ENCODE measurements around the gene GRB7. TPM values are rescaled to one million over a fixed set of nuclear protein-coding genes. Genes with fewer than 3 reads are reported as not detected.
A peak's percentile ranks its signal among the peaks of the same experiment; 100 is the strongest.

Gene GRB7
- total and polyA plus RNA-seq, 10 of the 15 experiments (the other 5 are each of a cell fraction or from before 2014, with no cell fraction given), result 0.05 to 0.34 (median 0.19) TPM; not detected in 4

GRCh38 chr17:39739885-39740356 lies 2.2 kb downstream of the GRB7 start:
- Histone ChIP-seq H3K27me3 (replicated peaks in 1 of 2; ENCODE audit: control insufficient read depth in 2 of 2, insufficient read depth in 2 of 2, low read length in 1 of 2) (peaks cover 0 to 2% of the 10 kb centered on the region in 2 experiments; a peak in 2 of 4 replicates), H3K79me2 (ENCODE audit: control insufficient read depth, insufficient read depth, low read length) (no peaks in the 10 kb centered on the region), H4K20me1 (ENCODE audit: control insufficient read depth, insufficient read depth) (no peaks in the 10 kb centered on the region), H3K9ac (ENCODE audit: control insufficient read depth, insufficient read depth, low read length) (no peak overlapping the region), H3K4me2 (ENCODE audit: control insufficient read depth, insufficient read depth) (peak overlapping the region; percentile 45; the same call in 1 of the 2 replicates), H3K4me3 (no peak overlapping the region), H3K9me3 (replicated peaks; ENCODE audit: control insufficient read depth, insufficient read depth, low read length) (no peaks in the 10 kb centered on the region), H3K4me1 (ENCODE audit: control insufficient read depth, insufficient read depth, low read length) (peaks cover 10% of the 10 kb centered on the region), H3K36me3 (ENCODE audit: control insufficient read depth in 2 of 2, insufficient read depth in 2 of 2, low read length in 1 of 2) (no peaks in the 10 kb centered on the region), H2AFZ (ENCODE audit: control insufficient read depth, low read depth, low read length) (peak overlapping the region; percentile 52; the same call in 1 of the 2 replicates), H3K27ac (ENCODE audit: control insufficient read depth, insufficient read depth) (no peak overlapping the region)
- CTCF ChIA-PET, result interaction anchor here (0.6 to 1.0 kb wide), 4 partner anchors 9 to 116 kb away, joined by 3 to 7 read pairs (median 3); partner anchors contain the start of gene MIEN1
- no peak for DNase-seq (ENCODE audit: low read depth, low spot score)
- no TSS peak for BruUV-seq (replicated peaks)
- POLR2A ChIA-PET, result interaction anchor here (0.6 kb wide), 1 partner anchor 1449 kb away, joined by 5 read pairs; no protein-coding TSS in a partner anchor
- in situ Hi-C loops (cut with MboI), result no loop called here
- FAIRE-seq, result no peak
- TF ChIP-seq IKZF2 (IDR thresholded peaks at IDR 0.05), result no peak
- no peak for TF ChIP-seq ELK1 (IDR thresholded peaks at IDR 0.05; ENCODE audit: low read depth, low read length)
- TF ChIP-seq TBL1XR1 (IDR thresholded peaks at IDR 0.05; ENCODE audit: low read depth, low read length), result no peak
- TF ChIP-seq RELB (IDR thresholded peaks at IDR 0.05; ENCODE audit: low read depth), result no peak
- no peak for TF ChIP-seq MTA2 (IDR thresholded peaks at IDR 0.05; ENCODE audit: low read depth)
- TF ChIP-seq CHD4 (IDR thresholded peaks at IDR 0.05), result no peak
- TF ChIP-seq SRF (IDR thresholded peaks at IDR 0.05; ENCODE audit: low read depth in 2 of 2, low read length in 2 of 2), result no peak
- no peak for TF ChIP-seq SMC3 (IDR thresholded peaks at IDR 0.05; ENCODE audit: borderline replicate concordance, low read length)
- no peak for TF ChIP-seq NFYA (IDR thresholded peaks at IDR 0.05; ENCODE audit: borderline replicate concordance, low read depth, low read length)
- no peak for TF ChIP-seq RUNX3 (IDR thresholded peaks at IDR 0.05; ENCODE audit: low read length)
- SMC1A ChIA-PET (ENCODE audit: uncharacterized antibody, unreplicated experiment), result no interaction called here
- RAD21 ChIA-PET (ENCODE audit: unreplicated experiment), result interaction anchor here (1.0 kb wide), 1 partner anchor 10 kb away, joined by 4 read pairs; no protein-coding TSS in a partner anchor
- no peak for ATAC-seq
- WGBS (ENCODE audit: insufficient coverage, insufficient replicate concordance, low lambda C conversion rate, missing lambda C conversion rate), result 59% methylated on average over 9 of the region's 9 CpGs
- intact Hi-C loops (cut with micrococcal nuclease; ENCODE audit: unreplicated experiment), result no loop called here
